ENCODE data around the gene DNAJB13. TPM values are rescaled to one million over a fixed set of nuclear protein-coding genes. Genes with fewer than 3 reads are reported as not detected.

The DNAJB13 gene
- total RNA-seq, 1 experiment from 2014 or later: 0.24 TPM

GRCh38 chr11:73939096-73939495, 11.7 kb upstream of the DNAJB13 start:
- no peaks in the 10 kb centered on the region for H3K4me1 Mint-ChIP-seq
- H3K36me3 Mint-ChIP-seq: peaks cover 39% of the 10 kb centered on the region
- no peak for ATAC-seq
- DNase-seq (ENCODE audit: low spot score): no peak
- peaks cover 44% of the 10 kb centered on the region for H3K9me3 Mint-ChIP-seq
- ChIA-PET POLR2A (no interaction called here), CTCF (no interaction called here)
- H3K27ac Mint-ChIP-seq: no peak overlapping the region
- no peak for TF ChIP-seq ZNF138 (CRISPR knock-in tag; conservative IDR thresholded peaks at IDR 0.05)
- TF ChIP-seq ZNF219 (CRISPR knock-in tag; IDR thresholded peaks at IDR 0.05; ENCODE audit: borderline replicate concordance): no peak
- TF ChIP-seq ZNF671 (CRISPR knock-in tag; IDR thresholded peaks at IDR 0.05): no peak
- TF ChIP-seq ZBTB43 (CRISPR knock-in tag; IDR thresholded peaks at IDR 0.05): no peak
- no peak for TF ChIP-seq RELA (CRISPR knock-in tag; IDR thresholded peaks at IDR 0.05; ENCODE audit: borderline replicate concordance)
- TF ChIP-seq ZMAT4 (CRISPR knock-in tag; IDR thresholded peaks at IDR 0.05): no peak
- TF ChIP-seq ZNF281 (CRISPR knock-in tag; IDR thresholded peaks at IDR 0.05): no peak
- no peak for TF ChIP-seq E2F4 (CRISPR knock-in tag; IDR thresholded peaks at IDR 0.05; ENCODE audit: borderline replicate concordance, low read depth)
- TF ChIP-seq CTCF (IDR thresholded peaks at IDR 0.05): no peak
- TF ChIP-seq FOXP4 (CRISPR knock-in tag; IDR thresholded peaks at IDR 0.05): no peak
- TF ChIP-seq ETV6 (CRISPR knock-in tag; IDR thresholded peaks at IDR 0.05): no peak
- TF ChIP-seq GTF2I (CRISPR knock-in tag; conservative IDR thresholded peaks at IDR 0.05): no peak
- no peak for TF ChIP-seq AFF4 (CRISPR knock-in tag; IDR thresholded peaks at IDR 0.05; ENCODE audit: borderline replicate concordance)
- TF ChIP-seq TEAD1 (CRISPR knock-in tag; IDR thresholded peaks at IDR 0.05): no peak
- no peak for TF ChIP-seq RORB (CRISPR knock-in tag; IDR thresholded peaks at IDR 0.05)
- TF ChIP-seq ZNF512 (CRISPR knock-in tag; IDR thresholded peaks at IDR 0.05; ENCODE audit: borderline replicate concordance): no peak
- no peak overlapping the region for H3K4me3 Mint-ChIP-seq
- peaks cover 8% of the 10 kb centered on the region; the same call in 1 of the 2 replicates for H3K27me3 Mint-ChIP-seq (ENCODE audit: low read depth)

Measured in WTC11 (cell line).